Measurements from ENCODE around the gene RAB7A.

DNA sequence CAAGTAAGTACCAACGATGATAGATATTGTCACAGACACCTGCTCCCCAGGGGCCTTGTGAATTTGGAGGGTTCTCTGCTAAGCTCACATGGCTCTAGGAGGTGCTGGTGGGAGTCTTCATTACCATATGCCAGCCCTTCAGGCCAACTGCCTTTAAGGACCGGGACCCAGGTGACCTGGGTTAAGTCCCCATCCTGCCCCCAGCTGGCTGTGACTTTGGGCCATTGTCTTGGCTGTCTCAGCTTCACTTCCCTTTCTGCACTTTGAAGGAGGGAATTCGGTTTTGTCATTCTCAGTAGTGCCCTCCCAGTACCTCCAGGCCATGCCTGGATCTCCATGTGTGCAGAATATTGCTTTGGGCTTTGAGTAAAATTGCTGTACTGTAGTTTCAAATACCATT, 80.6 kb downstream of the RAB7A start:
- TF ChIP-seq, protein P1, sequence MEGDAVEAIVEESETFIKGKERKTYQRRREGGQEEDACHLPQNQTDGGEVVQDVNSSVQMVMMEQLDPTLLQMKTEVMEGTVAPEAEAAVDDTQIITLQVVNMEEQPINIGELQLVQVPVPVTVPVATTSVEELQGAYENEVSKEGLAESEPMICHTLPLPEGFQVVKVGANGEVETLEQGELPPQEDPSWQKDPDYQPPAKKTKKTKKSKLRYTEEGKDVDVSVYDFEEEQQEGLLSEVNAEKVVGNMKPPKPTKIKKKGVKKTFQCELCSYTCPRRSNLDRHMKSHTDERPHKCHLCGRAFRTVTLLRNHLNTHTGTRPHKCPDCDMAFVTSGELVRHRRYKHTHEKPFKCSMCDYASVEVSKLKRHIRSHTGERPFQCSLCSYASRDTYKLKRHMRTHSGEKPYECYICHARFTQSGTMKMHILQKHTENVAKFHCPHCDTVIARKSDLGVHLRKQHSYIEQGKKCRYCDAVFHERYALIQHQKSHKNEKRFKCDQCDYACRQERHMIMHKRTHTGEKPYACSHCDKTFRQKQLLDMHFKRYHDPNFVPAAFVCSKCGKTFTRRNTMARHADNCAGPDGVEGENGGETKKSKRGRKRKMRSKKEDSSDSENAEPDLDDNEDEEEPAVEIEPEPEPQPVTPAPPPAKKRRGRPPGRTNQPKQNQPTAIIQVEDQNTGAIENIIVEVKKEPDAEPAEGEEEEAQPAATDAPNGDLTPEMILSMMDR (conservative IDR thresholded peaks at IDR 0.05; ENCODE audit: low read depth, low read length), result no peak
- TF ChIP-seq EZH2 (IDR thresholded peaks at IDR 0.05; ENCODE audit: borderline replicate concordance, low read depth, low read length, poor library complexity, severe bottlenecking), result no peak
